HL-60/S4 (cell line): Measurements from ENCODE around the gene FNDC3B.
"Not testable (repeated sequence)": the region's sequence is repeated elsewhere in the genome, so short reads cannot be mapped to it uniquely, and the experiment has no call there.

Source experiments
- in situ Hi-C: fragments of 300-500 bp; cut with MboI; formaldehyde crosslinking; loops from 2 replicates; pipeline ENCODE4 v1.14.3; 2022; ENCODE audit warnings: low sequenced_read_pairs

FNDC3B gene

DNA sequence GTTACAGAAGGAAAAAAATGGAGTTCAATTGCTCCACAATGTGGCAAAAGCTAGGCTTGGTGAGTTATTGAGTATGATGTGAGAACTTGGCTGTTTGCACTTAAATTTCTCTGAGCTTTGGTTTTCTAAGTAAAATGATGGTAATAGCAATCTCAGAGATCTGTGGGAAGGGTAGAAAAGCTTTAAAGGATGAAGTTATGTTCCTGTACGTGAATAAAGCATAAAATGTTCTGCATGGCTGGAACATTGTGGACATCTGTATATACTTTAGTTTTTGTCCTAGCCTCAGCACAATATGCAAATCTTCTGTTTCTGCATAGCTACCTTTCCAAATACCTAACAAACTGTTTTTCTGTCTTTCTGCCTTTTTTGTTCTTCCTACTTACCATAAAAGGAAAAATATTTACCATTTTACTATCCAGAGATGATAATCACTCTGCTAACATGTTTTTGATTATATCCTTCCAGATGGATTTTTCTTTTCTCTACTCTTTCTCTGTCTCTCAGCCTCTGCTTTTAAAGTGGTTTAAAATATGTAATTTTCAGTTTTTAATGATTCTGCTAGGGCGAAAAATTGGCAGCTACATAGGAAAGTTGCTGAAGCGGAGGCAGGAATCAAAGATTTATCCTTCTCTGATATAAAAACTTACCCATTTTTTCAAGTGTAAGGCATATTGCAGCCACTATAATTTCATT lies 188.1 kb downstream of the FNDC3B start:
- in situ Hi-C loops: no loop called here

DNA sequence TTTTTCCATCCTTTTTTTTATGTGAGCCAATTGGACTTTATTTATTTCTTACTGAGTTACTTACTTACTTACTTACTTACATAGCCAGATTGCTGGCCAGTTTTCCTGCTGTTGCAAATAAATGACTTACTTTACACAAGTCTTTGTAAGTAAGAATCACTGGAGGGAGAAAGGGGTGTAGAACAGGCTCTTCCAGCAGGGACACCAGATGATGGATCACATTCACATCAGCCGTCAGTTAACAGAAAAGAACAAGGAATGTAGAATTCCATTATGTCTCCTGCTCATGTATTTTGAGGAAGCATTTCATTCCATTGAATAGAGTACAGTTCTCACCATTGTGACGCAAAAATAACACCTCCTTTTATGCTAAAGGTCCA lies 188.6 kb downstream of the FNDC3B start:
- in situ Hi-C loops: no loop called here

DNA sequence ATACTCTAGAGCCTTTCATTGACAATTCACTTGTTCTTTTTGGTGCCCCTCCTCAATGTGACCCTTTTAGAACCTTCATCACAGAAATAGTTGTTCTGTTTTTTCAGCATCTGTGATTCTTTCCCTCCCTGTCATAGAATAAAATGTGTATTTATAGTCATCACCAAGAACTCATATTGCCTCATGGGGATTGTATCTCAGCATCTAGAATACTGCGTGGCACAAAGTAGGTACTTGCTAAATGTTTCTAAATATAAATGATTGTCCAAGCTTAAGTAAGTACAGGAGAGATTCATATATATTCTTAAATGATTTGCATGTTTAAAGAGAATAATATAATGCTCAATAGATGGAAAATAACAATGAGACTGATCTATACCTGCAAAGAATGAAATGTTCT lies 190.1 kb downstream of the FNDC3B start:
- in situ Hi-C loops: no loop called here

DNA sequence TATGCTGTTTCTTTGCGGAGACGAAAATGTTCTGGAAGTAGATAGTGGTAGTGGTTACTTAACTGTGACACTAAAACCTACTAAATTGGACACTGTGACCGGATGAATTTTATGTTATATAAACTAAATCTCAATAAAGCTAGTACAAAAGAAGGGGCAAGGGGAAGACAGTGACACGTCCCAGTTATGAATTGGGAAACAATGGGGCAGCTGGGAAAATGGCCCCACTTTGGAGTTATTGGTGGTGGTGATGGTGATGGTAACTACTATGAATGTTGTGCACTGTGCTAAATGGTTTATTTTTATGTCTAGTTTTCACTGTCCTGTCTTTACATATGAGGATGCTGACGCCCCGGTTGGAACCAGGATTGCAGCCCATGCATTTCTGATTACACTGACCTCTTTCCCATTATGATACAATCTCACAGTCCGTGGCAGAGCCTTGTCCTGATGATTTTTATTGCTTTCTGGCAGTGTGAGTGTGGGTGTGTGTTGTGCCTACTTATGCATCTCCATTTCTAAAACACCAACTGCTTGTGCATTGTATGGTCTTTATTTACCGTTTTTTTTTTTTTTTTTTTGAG lies 192.0 kb downstream of the FNDC3B start:
- in situ Hi-C loops: no loop called here

DNA sequence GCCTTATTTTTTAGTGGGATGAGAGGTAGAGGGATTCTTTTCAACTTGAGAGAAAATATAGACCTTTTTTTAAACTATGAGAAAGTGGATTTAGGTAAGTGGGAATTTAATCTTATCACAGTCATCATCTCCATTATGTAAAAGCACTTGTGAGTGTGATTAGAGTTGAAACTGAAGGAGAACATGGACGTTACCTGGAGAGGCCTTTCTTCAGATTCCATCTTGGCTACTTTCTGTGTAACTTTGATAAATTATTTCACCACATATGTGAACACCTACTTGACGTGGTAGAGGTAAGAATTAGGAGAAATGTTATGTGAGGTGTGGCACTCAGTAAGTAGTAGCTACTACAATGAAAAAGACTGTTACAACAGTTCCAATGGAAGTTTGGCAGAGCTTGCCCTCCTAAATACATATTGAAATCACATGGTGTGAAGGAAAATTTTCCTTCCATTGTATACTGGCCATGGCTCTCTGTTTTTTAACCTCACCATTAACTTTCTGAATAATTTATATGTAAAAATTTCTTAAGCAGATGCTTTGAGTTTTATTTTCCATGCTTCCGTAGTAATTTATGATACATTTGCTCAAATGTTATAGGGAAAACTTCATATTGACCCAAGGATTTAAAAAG lies 193.3 kb downstream of the FNDC3B start:
- in situ Hi-C loops: no loop called here

DNA sequence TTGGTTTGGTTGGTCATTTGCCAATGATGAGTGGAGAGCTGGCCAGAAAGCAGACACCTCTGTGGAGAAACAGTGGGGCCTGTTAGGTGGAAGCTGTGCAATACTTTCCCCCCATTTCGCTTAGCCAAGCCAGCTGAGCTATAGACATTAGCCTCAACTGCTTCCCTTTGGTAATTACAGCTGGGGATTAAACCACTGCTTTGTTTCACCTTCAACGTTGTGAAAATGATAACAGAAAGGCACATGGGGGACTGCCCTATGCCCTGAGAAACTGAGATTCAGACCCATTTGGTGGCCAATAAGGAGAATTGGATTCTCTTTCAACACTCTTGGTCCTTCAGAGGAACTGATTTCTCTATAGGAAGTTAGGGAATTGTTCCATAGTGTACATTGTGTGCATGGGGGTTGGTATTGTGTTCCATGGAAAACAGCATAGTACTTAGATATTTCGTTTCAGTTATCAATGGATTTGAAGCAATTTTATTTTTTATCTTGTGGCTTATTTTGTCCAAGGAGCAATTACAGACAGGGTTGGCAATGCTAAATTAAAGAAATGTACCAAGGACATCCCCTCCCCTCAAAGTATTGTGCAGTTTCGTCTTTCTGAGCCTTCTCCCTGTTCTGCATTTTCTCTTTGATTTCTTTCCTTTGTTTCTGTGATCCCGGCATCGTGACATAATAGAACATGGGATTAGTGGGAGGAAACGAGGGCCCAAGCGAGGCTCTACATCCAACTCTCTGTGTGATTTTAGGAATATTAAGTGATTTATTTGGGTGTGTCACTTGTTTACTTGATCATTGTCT lies 194.3 kb downstream of the FNDC3B start:
- in situ Hi-C loops: no loop called here

DNA sequence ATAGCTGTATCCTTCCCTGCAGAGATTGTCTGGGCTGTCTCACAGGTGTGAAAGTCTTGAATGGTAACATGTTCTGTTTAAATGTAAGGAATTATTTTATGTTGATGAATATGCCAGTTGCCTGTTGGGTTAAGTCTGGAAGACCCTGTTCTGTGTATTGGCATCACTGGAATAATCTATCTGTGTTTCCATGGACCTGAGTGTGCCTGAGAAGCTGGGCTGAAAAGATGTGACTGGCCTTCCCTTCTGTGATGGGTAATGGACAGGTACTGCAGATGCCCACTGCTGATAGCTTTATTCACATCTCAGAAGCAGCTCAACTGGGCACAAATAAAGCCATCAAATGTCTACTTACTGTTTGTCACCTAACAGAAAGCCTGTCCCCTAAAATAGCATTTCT lies 196.3 kb downstream of the FNDC3B start:
- in situ Hi-C loops: no loop called here

DNA sequence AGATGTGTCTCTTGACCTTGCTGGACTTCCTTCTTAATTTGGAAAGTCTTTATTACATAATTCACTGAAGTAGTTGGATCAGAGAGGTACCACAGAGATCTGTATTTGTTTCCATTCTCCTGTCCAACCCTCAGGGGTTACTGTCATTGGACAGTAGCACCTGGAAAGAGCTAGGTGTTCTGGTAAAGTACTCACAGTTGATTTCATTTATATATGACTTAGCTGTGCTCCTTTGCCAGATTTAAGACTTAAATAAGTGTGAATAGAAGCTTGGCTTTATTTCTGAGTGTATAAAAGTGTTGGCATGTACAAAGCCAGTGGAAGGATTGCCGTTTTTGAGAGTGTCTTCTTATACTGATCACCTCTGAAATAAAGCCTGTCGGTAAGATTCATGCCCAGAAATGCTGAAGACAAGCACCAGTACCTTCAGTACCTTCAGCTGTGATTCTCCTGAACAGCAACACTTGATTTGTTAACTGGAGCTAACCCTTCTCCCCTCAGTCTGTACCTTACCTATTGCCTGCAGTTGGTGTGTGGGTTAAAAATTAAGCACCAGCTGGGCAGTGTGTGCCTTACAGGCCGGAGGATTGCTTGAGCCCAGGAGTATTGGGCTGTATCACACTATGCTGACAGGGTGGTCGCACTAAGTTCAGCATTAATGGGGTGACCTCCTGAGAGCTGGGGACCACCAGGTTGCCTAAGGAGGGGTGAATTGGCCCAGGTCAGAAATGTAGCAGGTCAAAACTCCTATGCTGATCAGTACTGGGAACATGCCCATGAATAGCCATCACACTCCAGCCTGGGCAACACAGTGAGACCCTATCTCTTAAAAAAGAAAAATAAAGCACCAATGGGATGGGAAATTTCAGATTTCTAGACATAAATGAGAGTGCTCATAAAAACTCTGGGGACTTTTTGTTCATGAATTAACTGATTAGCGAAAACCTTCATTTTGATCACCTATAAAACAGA lies 197.7 kb downstream of the FNDC3B start:
- in situ Hi-C loops: no loop called here

DNA sequence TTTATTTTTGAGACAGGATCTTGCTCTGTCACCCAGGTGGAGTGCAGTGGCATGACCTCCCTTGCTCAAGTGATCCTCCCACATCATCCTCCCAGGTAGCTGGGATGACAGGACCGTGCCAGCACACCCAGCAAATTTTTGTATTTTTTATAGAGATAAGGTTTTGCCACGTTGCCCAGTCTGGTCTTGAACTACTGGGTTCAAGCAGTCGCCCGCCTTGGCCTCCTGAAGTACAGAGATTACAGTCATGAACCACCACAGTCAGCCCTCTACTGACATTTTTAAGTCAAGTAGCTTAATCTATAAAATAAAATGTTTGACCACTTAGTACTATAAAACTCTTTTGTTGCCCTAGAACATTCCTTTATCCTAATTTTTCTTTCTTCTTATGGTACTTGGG lies 198.8 kb downstream of the FNDC3B start:
- in situ Hi-C loops: no loop called here

DNA sequence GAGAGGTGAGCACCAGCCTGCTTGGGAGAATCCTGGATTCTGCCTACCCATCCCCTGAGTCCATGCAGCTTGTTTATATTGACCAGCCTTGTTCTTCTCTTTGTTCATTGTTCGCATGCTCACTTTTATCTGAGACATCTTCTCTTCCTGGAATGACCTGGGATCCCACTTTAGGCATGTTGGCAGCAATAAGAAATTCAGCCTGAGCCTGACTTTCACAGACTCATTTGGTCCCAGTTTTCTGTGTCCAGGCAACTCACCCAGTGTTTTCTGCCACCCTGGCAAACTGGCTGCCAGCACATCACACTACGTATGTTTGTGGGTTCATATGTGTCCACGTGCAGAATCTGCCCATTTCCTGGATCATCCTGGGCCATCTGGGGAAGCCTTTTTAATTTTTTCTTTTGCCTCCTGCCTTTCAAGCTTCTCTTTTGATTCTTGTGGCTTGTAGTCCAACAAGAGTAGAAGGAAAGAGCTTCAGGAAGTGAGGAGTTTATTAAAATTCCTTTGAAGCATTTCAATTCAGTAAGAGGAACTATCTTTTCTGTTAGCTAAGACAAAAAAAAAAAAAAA lies 199.9 kb downstream of the FNDC3B start:
- in situ Hi-C loops: no loop called here

DNA sequence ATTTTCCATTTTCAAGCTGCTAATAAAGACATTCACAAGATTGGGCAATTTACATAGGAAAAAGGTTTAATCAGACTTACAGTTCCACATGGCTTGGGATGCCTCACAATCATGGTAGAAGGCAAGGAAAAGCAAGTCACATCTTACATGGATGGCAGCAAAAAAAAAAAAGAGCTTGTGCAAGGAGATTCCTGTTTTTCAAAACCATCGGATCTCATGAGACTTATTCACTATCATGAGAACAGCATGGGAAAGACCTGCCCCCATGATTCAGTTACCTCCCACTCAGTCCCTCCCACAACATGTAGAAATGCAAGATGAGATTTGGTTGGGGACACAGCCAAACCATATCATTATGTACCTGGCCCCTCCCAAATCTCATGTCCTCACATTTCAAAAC lies 202.0 kb downstream of the FNDC3B start:
- in situ Hi-C loops: no loop called here

DNA sequence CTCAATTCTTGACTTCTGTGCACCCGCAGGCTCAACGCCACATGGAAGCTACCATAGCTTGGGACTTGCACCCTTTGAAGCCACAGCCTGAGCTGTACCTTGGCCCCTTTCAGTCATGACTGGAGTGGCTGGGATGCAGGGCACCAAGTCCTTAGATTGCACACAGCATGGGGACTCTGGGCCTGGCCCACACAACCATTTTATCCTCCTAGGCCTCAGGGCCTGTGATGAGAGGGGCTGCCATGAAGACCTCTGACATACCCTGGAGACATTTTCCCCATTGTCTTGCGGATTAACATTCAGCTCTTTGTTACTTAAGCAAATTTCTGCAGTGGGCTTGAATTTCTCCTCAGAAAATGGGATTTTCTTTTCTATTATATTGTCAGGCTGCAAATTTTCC lies 203.1 kb downstream of the FNDC3B start:
- in situ Hi-C loops: not testable (repeated sequence)

DNA sequence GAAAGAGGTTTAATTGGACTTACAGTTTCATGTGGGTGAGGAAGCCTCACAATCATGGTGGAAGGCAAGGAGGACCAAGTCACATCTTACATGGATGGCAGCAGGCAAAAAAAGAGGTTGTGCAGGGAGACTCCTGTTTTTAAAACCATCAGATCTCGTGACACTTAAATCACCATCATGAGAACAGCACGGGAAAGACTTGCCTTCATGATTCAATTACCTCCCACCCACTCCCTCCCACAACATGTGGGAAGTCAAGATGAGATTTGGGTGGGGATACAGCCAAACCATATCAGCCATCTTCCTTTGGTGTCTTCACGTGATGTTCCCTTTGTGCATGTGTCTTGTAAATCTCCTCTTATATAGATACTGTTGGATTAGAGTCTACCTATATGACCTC lies 204.0 kb downstream of the FNDC3B start:
- in situ Hi-C loops: not testable (repeated sequence)

DNA sequence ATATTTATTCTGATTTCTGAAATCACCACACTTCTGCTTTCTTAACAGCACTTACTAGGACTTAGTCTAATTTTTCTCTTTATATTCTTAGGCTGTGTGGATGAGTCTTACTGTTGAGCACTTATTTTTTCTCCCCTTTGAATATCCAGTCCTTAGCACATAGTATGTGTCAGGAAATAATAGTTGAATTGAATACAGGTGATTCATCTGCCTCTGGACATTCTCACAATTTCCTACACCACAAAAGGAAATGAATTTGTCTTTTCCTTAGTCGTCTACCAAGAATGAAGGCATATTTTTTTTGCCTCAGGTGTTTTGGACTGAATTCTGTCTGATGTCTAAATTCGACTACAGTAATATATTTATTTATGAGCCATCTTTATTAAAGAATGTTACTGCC lies 204.6 kb downstream of the FNDC3B start:
- in situ Hi-C loops: no loop called here

DNA sequence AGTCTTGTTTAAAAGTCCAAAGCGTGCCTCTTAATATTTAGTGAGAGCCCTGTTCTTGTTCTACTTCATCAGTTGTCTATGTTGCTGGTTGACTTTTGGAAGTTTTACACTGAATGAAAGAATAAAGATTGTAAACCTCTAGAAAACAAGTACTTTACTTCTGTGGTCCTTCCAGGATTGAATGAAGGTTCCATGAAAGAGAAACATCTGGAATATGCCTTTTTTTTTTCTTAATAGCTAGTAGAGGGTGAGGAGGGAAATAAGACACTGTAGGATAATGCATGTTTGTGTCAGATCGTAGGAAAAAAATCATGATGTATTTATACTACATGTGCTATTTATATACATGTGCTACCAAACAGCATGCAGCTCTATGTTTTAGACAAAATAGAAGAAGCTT lies 205.9 kb downstream of the FNDC3B start:
- in situ Hi-C loops: no loop called here

DNA sequence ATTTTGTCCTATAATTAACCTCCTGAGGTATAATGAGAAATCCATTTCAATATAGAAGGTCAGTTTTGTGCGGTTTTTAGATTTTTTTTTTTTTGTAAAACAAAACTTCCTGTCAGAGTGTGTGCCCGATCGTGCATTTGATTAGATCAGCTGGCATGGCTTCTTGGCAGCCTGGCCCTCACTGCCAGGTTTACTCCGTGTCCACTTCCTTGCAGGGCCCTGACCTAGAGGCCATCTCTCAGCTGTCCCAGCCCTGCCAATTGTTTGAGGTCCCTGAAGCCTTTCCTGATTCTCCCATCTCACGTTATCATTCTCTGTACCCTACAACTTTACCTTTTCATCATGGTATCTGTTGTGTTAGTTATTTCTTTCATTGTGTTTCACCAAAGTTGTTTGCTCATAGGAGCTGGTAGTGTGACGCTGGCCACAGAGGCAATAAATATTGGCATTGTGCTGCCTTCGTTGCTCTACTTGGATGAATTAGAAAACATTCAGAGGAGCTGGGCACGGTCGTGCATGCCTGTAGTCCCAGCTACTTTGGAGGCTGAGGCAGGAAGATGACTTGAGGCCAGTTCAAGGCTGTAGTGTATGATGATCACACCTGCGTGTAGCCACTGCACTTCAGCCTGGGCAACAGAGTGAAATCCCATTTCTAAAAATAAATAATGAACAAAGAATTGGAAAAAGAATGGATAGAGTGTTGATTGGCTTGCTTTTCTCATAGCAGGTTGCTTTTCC lies 206.9 kb downstream of the FNDC3B start:
- in situ Hi-C loops: no loop called here

DNA sequence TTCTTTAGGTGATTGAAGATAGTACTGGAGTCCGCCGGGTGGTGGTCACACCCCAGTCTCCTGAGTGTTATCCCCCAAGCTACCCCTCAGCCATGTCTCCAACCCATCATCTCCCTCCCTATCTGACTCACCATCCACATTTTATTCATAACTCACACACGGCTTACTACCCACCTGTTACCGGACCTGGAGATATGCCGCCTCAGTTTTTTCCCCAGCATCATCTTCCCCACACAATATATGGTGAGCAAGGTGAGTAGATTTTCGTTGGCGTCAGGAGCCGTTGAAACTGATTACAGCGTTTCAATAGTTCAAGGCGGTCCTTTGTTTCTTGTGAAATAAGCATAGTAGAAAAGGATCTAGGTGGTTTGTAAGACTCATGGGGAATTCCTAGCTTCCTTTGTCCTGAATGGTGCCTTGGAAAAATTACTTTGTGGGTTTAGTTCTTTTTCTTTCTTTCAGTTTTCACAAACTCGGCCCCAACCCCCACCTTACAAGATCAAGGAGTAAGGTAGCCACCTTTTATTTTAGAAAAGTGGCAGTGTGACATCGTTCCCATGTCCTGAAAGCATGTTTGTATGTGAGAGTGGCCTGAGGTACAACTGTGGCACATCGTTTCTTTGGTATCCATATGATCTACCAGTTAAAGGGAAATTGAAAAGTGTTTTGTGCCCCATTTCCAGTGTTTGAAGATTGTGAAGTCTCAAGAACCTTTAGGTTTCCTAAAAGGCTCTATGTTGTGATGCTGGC lies 208.3 kb downstream of the FNDC3B start:
- in situ Hi-C loops: no loop called here

DNA sequence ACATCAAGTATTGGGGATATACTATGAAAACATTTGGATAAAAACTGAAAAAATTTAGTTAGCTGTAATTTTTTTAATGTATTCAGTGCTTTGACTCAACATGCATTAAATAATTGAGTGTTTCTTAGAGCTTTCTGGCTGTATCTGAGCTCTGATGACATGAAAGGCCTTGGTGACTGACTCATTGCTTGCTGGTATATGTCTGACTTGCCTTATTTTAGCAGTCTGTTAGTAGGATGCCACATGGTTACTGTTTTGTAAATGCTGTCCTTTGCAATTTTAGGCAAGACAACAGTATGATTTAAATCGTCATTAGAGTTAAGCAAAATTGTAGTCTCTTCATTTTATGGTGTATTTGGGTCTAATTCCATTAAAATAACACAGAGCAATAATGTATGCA lies 209.7 kb downstream of the FNDC3B start:
- in situ Hi-C loops: no loop called here

DNA sequence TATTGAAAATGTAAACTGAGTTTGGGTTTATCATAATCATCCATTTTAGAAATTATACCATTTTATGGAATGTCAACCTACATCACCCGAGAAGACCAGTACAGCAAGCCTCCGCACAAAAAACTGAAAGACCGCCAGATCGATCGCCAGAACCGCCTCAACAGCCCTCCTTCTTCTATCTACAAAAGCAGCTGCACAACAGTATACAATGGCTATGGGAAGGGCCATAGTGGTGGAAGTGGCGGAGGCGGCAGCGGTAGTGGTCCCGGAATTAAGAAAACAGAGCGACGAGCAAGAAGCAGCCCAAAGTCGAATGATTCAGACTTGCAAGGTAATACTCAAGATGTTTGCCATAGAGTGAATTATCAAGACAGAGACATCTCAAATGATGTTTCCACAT lies 211.8 kb downstream of the FNDC3B start:
- in situ Hi-C loops: no loop called here
